Mucosa of gallbladder (tissue), 1 donor: ENCODE measurements around the gene GCSAML. TPM values are rescaled to one million over a fixed set of nuclear protein-coding genes. Genes with fewer than 3 reads are reported as not detected.

ENCODE experiments used
- DNase-seq: peaks from one replicate; pipeline ENCODE4 v3.0.0-alpha.2; 2020; ENCODE audit warnings: low spot score
- total RNA-seq: library from RNA; stranded (reverse); gene quantifications from one replicate; pipeline ENCODE4 v1.2.1, GENCODE V29; 2021
- donor health status: DM: no; HTN: no; CAD: no.

The GCSAML gene
- total RNA-seq, 1 donor from 2014 or later, result 1.3 TPM

DNA sequence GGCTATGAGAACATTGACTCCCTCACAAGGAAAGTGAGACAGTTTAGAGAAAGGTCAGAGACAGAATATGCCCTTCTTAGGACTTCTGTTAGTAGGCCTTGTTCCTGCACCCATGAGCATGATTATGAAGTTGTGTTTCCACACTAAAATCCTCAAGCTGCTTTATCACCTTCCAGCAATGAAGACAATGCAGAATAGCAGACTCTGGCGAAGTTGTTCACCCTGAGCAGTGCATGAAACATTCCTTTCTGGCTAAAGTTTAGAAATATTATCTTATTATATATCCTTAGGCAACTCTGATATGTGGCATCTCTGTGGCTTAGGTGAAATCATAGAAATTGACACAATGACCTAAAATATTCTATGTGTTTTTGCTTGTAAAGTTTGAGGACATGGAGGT lies 25.3 kb downstream of the GCSAML start:
- no peak for DNase-seq

DNA sequence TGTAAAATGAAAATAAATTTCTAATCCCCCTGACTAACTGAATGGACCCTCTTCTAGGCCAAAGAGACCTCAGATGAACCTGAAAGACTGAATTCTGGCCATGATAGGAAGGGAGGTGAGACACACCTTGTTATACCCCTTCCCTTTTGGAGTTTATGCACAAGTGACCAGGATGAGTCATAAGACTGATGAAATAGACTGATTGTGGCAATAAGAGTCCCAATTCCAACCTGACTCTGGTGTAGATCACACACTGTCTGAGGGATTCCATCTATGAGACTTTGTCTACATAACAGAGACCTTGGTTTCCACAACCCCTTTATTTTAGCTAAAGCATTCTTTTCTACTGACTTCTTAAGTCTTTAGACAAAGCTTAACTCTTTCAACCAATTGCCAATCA lies 25.7 kb downstream of the GCSAML start:
- DNase-seq, result no peak

DNA sequence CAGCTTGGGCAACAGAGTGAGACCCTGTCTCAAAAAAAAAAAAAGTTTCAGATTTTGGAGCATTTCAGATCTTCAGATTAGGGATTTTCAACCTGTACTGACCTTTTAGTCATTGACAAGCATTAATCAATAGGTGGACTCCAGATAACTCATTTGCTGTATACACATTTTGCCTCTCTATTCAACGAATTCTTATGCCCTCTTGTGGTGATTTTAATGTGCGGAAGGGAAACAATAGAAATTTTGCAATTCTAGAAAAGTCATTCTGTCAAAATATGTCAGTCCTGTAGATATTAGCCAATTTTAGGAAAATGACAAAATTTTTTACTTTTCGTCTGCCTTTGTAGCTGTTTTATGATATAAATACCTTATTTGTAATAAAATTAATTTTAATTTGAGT lies 27.6 kb downstream of the GCSAML start:
- DNase-seq, result no peak

DNA sequence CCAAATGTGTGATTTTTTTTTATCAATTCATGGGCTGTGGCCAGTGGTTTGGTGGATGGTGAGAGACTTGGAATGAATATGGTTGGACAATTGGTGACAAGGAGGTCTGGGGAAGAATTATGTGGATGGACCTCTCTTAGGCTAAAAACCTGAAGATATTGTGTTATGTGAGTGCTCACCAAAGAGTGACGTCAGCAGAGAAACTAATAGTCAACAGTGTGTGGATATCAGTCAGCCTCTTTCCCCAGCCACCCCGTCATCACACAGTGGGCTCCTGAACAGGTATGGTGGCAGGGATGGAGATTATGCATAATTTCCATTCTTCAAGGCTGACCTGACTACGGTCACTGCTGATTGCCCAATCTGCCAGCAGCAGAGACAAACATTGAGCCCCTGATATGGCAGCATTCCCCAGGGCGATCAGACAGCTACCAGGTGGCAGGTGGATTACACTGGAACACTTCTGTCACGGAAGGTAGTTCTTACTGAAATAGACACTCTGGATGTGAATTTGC lies 30.1 kb downstream of the GCSAML start:
- DNase-seq, result no peak

DNA sequence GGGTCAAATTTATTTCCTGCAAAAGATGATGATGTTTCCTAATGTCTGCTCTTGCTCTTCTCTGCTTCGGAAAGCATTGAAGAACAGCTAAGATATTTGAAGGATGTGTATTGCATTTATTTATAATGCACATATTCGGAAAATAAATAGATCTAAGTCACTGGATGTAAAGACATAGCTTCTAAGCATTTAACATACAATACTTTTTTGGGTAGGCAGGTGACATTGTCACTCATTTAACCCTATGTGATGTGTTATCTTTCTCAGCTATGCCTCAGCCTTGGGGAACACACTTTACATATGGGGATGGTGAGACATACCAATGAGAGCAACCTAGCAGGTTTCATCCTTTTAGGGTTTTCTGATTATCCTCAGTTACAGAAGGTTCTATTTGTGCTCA lies 39.1 kb downstream of the GCSAML start, which contains the start of gene OR2G2:
TSS of gene OR2G2 (plus strand) at position 301 of the 400 bp plus-strand sequence. CDS start at position 301, 0 bp downstream.
- no peak for DNase-seq

DNA sequence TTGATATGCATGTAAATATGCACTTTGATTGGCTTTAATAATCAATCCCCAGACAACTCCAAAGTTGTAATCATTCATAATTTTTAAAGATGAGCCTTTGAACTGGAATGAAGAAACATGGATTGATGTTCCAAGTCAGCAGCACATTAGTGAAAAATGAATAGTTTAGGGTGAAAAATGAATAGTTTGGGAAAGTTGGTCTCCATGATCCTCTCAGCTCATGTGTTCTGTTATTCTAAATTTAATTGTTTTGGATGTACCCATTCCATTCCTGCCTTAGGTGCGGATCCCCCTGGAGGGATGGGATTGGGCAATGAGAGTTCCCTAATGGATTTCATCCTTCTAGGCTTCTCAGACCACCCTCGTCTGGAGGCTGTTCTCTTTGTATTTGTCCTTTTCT lies 56.4 kb downstream of the GCSAML start, which contains the start of gene OR2G3:
TSS of gene OR2G3 (plus strand) at position 301 of the 400 bp plus-strand sequence. CDS start at position 301, 0 bp downstream.
- no peak for DNase-seq

DNA sequence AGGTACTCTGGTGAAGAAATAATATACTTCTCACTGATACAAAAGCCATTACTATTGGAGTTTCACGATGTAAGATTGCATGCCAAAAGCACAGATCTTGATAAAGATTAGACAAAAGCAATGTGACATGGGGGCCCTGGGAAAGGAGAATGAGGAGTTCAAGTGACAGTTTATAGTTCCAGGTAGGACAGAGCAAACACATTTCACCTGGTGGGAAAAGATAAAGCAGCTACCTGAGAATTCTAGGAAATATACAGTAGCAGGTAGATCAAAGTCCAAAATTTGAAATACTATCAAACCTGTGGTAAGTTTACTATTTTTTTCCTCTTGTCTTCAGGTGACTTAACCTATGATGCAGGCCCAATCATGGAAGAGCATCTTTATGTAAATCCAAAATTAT lies 64.5 kb downstream of the GCSAML start:
- DNase-seq, result no peak

DNA sequence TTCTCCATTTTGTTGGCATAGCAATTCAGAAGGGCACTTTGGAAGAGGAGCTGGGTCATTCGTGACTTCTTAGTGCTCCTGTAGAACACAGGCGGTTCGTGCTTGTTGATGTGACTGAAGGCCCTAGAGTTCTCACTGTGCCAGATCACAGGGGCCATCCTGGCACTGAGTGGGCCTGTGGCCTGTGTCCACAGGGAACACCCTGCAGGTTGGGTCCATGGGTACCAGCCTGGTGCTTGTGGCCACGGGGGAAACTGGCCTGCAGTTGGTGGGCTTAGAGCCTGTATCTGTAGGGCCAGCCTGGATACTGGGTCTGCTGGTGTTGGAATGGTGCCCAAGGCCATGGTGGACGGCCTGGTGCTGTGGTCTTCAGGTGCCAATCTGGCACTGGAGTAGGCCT lies 65.7 kb downstream of the GCSAML start:
- DNase-seq, result no peak

Other genes starting within 250 kb of the GCSAML start
- 20.6 TPM for gene ZNF496, start 217.3 kb upstream of the GCSAML start, total RNA-seq
- 5.6 TPM for gene NLRP3, start 133.0 kb upstream of the GCSAML start, total RNA-seq
- not detected for gene OR2B11, start 91.0 kb upstream of the GCSAML start, total RNA-seq
- 0.03 TPM for gene OR2C3, start 12.7 kb upstream of the GCSAML start, total RNA-seq
- not detected for gene OR2G2, start 39.2 kb downstream of the GCSAML start, total RNA-seq
- not detected for gene OR2G3, start 56.5 kb downstream of the GCSAML start, total RNA-seq
- gene OR13G1, start 130.6 kb downstream of the GCSAML start, total RNA-seq, result not detected
- gene OR6F1, start 167.5 kb downstream of the GCSAML start, total RNA-seq, result not detected
- gene OR14K1, start 189.5 kb downstream of the GCSAML start, total RNA-seq, result not detected
- gene OR14A2, start 199.0 kb downstream of the GCSAML start, total RNA-seq, result not detected
- not detected for gene OR1C1, start 211.4 kb downstream of the GCSAML start, total RNA-seq